Endodermal cell (in vitro differentiated cells): ENCODE data around the gene GALNT5. TPM values are rescaled to one million over a fixed set of nuclear protein-coding genes. Genes with fewer than 3 reads are reported as not detected.

Source experiments
- DNase-seq: peaks from one replicate; pipeline ENCODE4 v3.0.0-alpha.2; 2017
- H3K27ac ChIP-seq: 2 replicates; pipeline ENCODE4 v1.5.1; 2013; ENCODE audit warnings: mild to moderate bottlenecking, low read depth, low read length, moderate library complexity
- H3K27me3 ChIP-seq: 2 replicates; pipeline ENCODE4 v1.6.1; 2013; ENCODE audit warnings: mild to moderate bottlenecking, low read length, moderate library complexity; ENCODE audit not compliant: insufficient read depth, control insufficient read depth, poor library complexity, severe bottlenecking
- H3K36me3 ChIP-seq: 2 replicates; pipeline ENCODE4 v1.7.0; 2013; ENCODE audit warnings: mild to moderate bottlenecking, low read length, moderate library complexity; ENCODE audit not compliant: control insufficient read depth, insufficient read depth
- H3K4me1 ChIP-seq: one replicate; pipeline ENCODE4 v1.7.0; 2013; ENCODE audit warnings: low read length; ENCODE audit not compliant: control insufficient read depth, insufficient read depth
- H3K4me3 ChIP-seq: 2 replicates; pipeline ENCODE4 v1.5.1; 2013; ENCODE audit warnings: mild to moderate bottlenecking, low read length, moderate library complexity
- H3K9ac ChIP-seq: 2 replicates; pipeline ENCODE4 v1.6.1; 2013; ENCODE audit warnings: mild to moderate bottlenecking, low read length, moderate library complexity; ENCODE audit not compliant: poor library complexity, severe bottlenecking; ENCODE audit errors: extremely low read depth
- H3K9me3 ChIP-seq: 2 replicates; pipeline ENCODE4 v1.6.1; 2013; ENCODE audit warnings: mild to moderate bottlenecking, low read length, moderate library complexity; ENCODE audit not compliant: control insufficient read depth
- H3K27ac Mint-ChIP-seq: 2 replicates; pipeline ENCODE4 v1.8.0; 2020; ENCODE audit warnings: mixed read lengths
- H3K27me3 Mint-ChIP-seq: 2 replicates; pipeline ENCODE4 v1.8.0; 2021; ENCODE audit warnings: mild to moderate bottlenecking, mixed read lengths; ENCODE audit not compliant: insufficient read depth
- H3K36me3 Mint-ChIP-seq: 2 replicates; pipeline ENCODE4 v1.8.0; 2020; ENCODE audit warnings: low read depth, mixed read lengths
- H3K4me1 Mint-ChIP-seq: 2 replicates; pipeline ENCODE4 v1.8.0; 2020; ENCODE audit warnings: mixed read lengths
- H3K4me3 Mint-ChIP-seq: 2 replicates; pipeline ENCODE4 v1.8.0; 2020; ENCODE audit warnings: mild to moderate bottlenecking, moderate library complexity, mixed read lengths
- H3K9me3 Mint-ChIP-seq: 2 replicates; pipeline ENCODE4 v1.8.0; 2020; ENCODE audit warnings: mild to moderate bottlenecking, mixed read lengths
- WGBS, 2 experiments: methylation state at CpG; one replicate each; pipeline versions ENCODE4 v1.1.5 to v1.1.7; 2013; ENCODE audit warnings: missing lambda C conversion rate in 2 of 2, mixed read lengths in 1 of 2; ENCODE audit not compliant: insufficient coverage in 1 of 2, insufficient read length in 1 of 2; 5-methylcytosine and 5-hydroxymethylcytosine counted together
- total RNA-seq, 2 donors: library from RNA; stranded (reverse); fragmentation: NEBNext Ultra II Directional in 1 of 2; extraction: Animal tissue kit (Norgen Biotek cat#: 25700) in 1 of 2; gene quantifications; 2 replicates in 1 of 2; 3 replicates in 1 of 2; pipeline ENCODE4 v1.2.1, GENCODE V29; 2021
- TF ChIP-seq, protein P1 (sequence below): fragments of 200-600 bp; sonication (generic); conservative IDR thresholded peaks from 2 replicates; pipeline ENCODE4 v1.5.0; 2021; ENCODE audit warnings: antibody characterized with exemption, mild to moderate bottlenecking

The GALNT5 gene
- total RNA-seq, 2 donors from 2014 or later, result 0.11 TPM; not detected in 1

DNA sequence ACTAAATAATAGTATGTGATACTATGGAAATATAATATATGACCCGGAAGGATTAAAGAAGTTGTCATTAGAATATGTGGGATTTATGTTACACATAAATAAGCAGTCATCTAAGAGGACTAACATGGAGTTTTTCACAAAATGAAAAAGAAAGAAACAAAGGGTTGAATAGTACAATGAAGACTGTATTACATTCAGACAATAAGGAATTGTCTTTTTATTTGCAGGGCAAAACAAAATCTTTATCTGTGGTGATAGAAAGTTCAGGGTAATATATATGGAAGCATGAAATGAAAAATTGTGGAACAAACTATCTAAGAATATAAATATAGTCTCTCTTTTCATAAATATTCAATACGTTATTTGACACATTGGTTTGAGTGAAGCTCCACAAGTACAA, 62.3 kb downstream of the GALNT5 start:
- H3K9me3 Mint-ChIP-seq, result no peaks in the 10 kb centered on the region
- no peaks in the 10 kb centered on the region for H3K27me3 ChIP-seq
- no peaks in the 10 kb centered on the region for H3K36me3 ChIP-seq
- H3K4me3 Mint-ChIP-seq, result no peak overlapping the region
- no peak overlapping the region for H3K4me3 ChIP-seq
- H3K9ac ChIP-seq, result no peak overlapping the region
- H3K27ac ChIP-seq, result no peak overlapping the region
- H3K27me3 Mint-ChIP-seq, result no peaks in the 10 kb centered on the region
- no peaks in the 10 kb centered on the region for H3K9me3 ChIP-seq
- H3K4me1 Mint-ChIP-seq, result peaks cover 18% of the 10 kb centered on the region
- peaks cover 13% of the 10 kb centered on the region for H3K4me1 ChIP-seq
- no peak for DNase-seq
- H3K27ac Mint-ChIP-seq, result no peak overlapping the region
- 89 to 100% methylated on average over 1 to 2 of the region's 2 CpGs for WGBS, 2 experiments
- TF ChIP-seq, protein P1, sequence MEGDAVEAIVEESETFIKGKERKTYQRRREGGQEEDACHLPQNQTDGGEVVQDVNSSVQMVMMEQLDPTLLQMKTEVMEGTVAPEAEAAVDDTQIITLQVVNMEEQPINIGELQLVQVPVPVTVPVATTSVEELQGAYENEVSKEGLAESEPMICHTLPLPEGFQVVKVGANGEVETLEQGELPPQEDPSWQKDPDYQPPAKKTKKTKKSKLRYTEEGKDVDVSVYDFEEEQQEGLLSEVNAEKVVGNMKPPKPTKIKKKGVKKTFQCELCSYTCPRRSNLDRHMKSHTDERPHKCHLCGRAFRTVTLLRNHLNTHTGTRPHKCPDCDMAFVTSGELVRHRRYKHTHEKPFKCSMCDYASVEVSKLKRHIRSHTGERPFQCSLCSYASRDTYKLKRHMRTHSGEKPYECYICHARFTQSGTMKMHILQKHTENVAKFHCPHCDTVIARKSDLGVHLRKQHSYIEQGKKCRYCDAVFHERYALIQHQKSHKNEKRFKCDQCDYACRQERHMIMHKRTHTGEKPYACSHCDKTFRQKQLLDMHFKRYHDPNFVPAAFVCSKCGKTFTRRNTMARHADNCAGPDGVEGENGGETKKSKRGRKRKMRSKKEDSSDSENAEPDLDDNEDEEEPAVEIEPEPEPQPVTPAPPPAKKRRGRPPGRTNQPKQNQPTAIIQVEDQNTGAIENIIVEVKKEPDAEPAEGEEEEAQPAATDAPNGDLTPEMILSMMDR, result no peak
- no peaks in the 10 kb centered on the region for H3K36me3 Mint-ChIP-seq

DNA sequence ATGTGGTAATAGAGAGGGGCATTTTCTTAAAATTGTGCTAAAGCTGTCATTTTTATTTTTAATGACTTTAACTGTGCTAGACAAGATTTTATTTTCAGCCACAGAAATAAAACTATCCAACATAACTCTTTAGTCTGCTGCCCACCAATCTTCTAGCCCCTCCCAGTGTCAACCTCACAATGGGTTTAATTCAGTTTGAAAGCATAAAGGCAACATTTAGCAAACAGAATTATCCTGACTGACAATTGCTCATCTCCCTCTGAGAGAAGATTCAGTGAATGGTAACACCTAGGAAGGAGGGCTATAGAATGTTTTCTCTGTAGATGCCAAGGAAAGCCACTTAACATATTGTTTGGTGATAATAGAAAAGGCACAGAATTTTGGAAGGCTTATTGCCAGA, 62.9 kb downstream of the GALNT5 start:
- Histone ChIP-seq H3K27me3 (no peaks in the 10 kb centered on the region), H3K36me3 (no peaks in the 10 kb centered on the region), H3K9ac (no peak overlapping the region), H3K4me1 (peaks cover 13% of the 10 kb centered on the region), H3K27ac (no peak overlapping the region), H3K9me3 (no peaks in the 10 kb centered on the region), H3K4me3 (no peak overlapping the region)
- Mint-ChIP-seq H3K4me3 (no peak overlapping the region), H3K36me3 (no peaks in the 10 kb centered on the region), H3K9me3 (no peaks in the 10 kb centered on the region), H3K27ac (no peak overlapping the region), H3K4me1 (peaks cover 20% of the 10 kb centered on the region), H3K27me3 (no peaks in the 10 kb centered on the region)
- TF ChIP-seq, protein P1, result no peak
- DNase-seq, result no peak

DNA sequence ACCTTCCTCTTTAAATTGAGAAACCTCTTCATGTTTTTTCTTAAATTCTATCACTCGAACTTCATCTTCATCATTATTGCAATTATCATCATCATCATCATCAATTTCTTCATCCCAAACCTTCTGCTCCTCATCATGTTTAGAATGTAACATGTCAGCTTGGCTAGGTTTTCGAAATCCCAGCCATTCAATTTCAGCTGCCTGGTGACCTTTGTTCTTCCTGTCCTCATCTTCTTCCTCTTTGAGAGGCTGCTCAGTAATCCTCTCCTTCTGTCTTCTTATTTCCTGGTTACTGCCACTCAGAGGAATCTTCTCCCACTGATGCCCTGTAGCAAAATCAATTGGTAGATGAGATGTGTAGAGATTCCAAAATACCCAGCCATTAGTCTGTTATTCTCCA, 64.0 kb downstream of the GALNT5 start:
- DNase-seq, result no peak
- Histone ChIP-seq H3K9me3 (no peaks in the 10 kb centered on the region), H3K27me3 (no peaks in the 10 kb centered on the region), H3K4me3 (no peak overlapping the region), H3K4me1 (peaks cover 23% of the 10 kb centered on the region), H3K27ac (no peak overlapping the region), H3K36me3 (no peaks in the 10 kb centered on the region), H3K9ac (no peak overlapping the region)
- Mint-ChIP-seq H3K4me3 (no peak overlapping the region), H3K36me3 (no peaks in the 10 kb centered on the region), H3K27ac (no peak overlapping the region), H3K27me3 (no peaks in the 10 kb centered on the region), H3K9me3 (no peaks in the 10 kb centered on the region), H3K4me1 (peaks cover 29% of the 10 kb centered on the region)
- TF ChIP-seq, protein P1, result no peak
- 67 to 73% methylated on average over 1 to 2 of the region's 2 CpGs for WGBS, 2 experiments
